CD4-positive, alpha-beta T cell treated with Interleukin-15 for 4 hours (primary cell): ENCODE measurements around the gene DCHS1.

Source experiments
- DNase-seq: peaks from one replicate; pipeline ENCODE4 v3.0.0-alpha.2; 2020; ENCODE audit warnings: low spot score

The DCHS1 gene

DNA sequence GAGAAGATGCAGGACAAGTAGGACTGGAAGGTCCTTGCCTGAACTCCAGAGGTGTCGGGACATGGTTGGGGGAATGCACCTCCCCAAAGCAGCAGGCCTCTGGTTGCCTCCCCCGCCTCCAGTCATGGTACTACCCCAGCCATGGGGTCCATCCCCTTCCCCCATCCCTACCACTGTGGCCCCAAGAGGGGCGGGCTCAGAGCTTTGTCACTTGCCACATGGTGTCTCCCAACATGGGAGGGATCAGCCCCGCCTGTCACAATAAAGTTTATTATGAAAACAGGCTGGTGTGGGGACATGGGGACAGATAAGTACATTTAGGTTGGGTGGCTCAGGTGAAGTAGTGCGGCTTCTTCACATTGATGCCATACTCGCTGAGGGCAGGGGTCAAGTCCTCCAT, 45.0 kb downstream of the DCHS1 start:
- DNase-seq, result no peak

DNA sequence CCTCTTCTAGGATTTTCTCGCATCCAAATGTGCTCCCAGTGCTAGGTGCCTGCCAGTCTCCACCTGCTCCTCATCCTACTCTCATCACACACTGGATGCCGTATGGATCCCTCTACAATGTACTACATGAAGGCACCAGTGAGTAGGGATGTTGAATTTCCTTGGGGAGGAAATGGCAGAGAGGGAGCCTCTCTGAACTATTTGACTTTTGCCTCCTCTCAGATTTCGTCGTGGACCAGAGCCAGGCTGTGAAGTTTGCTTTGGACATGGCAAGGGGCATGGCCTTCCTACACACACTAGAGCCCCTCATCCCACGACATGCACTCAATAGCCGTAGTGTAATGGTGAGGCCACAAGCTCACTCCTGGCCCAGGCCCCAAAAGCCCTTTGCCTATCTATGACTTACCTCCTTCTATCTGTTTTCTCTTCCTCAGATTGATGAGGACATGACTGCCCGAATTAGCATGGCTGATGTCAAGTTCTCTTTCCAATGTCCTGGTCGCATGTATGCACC, 46.0 kb downstream of the DCHS1 start:
- DNase-seq, result no peak

DNA sequence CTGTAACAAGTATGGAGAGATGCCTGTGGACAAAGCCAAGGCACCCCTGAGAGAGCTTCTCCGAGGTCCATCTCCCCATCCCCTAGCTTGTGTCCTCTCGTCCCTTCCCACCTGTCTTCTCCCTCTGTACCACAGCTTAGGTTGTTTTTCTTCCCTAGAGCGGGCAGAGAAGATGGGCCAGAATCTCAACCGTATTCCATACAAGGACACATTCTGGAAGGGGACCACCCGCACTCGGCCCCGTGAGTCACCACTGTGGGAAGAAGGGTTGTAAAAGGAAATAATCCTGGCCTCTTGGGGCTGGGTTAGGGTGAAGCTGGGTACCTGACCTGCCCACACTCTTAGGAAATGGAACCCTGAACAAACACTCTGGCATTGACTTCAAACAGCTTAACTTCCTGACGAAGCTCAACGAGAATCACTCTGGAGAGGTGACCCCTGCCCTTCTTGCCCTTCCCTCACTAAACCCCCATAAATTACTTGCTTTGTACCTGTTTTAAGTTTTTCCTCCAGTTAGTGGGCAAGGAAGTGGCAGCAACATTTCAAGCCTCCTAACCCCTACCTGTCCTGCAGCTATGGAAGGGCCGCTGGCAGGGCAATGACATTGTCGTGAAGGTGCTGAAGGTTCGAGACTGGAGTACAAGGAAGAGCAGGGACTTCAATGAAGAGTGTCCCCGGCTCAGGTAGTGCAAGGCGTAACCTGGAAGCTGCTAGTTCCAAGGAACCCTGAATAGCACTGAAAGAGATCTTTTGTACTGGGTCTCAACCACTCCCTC, 46.7 kb downstream of the DCHS1 start:
- no peak for DNase-seq

DNA sequence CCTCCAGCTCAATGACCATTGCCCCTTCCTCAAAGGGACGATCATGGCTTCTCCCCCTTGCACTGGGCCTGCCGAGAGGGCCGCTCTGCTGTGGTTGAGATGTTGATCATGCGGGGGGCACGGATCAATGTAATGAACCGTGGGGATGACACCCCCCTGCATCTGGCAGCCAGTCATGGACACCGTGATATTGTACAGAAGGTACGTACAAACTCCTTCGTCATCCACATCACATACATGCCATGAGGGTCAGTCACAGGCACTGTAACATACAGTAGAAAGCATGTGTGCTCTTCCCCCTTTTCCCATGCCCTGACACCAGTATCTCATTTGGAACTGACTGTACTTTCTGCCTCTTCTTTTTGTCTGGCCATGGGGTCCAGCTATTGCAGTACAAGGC, 47.6 kb downstream of the DCHS1 start:
- no peak for DNase-seq

- no peak for DNase-seq
Measured at GRCh38 chr11:6607190-6607795, 48.3 kb downstream of the DCHS1 start.

GRCh38 chr11:6606471-6607189, 49.0 kb downstream of the DCHS1 start:
- DNase-seq, result peak; percentile 48

GRCh38 chr11:6604790-6605189, 50.8 kb downstream of the DCHS1 start:
- DNase-seq, result no peak

GRCh38 chr11:6604081-6604626, 51.5 kb downstream of the DCHS1 start:
- DNase-seq, result peak; percentile 67

GRCh38 chr11:6603287-6604080, 52.1 kb downstream of the DCHS1 start, which contains the start of the genes ILK and RRP8:
ILK (plus strand) TSS chr11:6603774; CDS start chr11:6604272, 498 bp downstream.
RRP8 (minus strand) TSS chr11:6603616; CDS start chr11:6603502, 114 bp downstream.
- peak; percentile 94 for DNase-seq

GRCh38 chr11:6602096-6602940, 53.3 kb downstream of the DCHS1 start:
- DNase-seq, result no peak

DNA sequence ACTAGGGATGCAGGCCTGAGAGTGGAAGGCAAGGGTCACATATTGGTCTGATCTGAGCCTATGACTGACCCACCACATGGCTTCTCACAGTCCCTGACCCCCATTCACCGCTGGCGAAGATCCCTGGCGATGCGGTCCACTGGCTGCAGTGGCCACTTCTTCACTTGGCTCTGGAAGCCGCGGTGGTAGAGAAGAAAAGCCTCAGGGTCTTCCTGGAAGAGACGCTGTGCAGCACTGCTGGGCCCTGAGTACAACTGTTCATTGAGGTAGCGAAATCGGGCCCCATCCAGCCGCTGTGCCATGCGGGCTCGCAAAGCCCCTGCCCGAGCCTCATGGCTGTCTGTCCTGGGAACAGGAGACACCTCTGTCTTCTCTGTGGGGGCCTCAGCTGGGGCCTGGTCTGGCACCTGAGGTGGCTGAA, 54.6 kb downstream of the DCHS1 start:
- DNase-seq, result no peak

DNA sequence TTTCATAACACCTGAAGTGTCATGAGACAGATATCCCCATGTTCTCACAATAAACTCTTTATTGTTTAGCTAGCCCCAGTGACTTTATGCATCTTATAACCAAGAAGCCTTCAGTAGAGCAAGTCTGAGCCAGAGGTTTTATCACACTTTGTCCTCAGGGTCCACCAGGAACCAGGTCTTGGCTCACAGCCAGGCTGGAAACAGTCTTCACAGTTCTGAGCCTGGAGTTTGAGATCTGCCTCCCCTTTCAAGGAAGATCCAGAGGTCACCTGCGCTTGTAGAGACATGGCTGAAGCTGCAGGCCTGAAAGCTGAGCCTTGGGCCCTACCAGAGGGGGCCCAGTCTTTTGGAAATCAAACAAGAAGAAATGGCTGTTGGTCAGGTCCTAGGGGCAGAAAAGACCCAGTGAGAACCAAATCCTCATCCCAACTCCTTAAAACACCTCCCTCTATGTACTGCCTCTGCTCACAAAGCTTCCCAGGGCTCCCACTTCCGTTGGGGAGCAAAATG, 55.7 kb downstream of the DCHS1 start:
- DNase-seq, result no peak

DNA sequence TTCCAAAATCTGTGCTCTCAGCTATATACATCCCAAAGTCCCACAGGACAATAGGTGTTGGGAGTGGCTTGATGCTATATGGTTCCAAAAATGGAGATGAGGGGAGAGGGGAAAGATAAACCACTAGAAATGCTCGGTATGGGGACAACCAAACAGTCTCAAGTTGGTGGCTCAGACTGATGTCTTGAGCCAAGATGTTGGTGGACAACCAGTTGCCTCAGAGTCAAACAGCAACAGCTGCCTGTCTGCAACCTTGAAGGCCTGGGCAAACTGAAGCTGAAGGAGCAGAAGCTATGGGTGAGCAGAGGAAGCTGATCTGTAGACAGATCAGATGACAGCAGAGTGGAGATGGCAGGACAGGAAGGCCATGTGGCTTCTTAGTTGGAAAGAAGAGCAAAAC, 56.2 kb downstream of the DCHS1 start:
- DNase-seq, result no peak

DNA sequence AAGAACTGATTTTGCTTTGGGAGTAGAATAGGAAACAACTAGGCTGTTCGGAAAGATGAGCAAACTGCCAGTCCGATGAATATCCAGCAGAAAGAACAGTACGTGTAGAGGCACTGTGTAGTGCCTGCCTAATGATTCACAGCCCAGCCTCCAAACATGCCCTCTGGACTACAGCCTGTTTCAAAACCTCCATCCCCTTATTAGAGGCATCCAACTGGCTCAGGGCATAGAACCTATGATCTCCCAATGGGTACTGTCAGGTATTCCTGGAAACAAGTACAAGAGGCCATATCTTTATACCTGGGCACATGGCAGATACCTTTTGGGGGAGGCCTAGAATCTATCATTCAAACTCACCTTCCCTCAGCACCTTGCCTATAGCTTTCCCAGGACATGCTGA, 57.1 kb downstream of the DCHS1 start:
- DNase-seq, result no peak

DNA sequence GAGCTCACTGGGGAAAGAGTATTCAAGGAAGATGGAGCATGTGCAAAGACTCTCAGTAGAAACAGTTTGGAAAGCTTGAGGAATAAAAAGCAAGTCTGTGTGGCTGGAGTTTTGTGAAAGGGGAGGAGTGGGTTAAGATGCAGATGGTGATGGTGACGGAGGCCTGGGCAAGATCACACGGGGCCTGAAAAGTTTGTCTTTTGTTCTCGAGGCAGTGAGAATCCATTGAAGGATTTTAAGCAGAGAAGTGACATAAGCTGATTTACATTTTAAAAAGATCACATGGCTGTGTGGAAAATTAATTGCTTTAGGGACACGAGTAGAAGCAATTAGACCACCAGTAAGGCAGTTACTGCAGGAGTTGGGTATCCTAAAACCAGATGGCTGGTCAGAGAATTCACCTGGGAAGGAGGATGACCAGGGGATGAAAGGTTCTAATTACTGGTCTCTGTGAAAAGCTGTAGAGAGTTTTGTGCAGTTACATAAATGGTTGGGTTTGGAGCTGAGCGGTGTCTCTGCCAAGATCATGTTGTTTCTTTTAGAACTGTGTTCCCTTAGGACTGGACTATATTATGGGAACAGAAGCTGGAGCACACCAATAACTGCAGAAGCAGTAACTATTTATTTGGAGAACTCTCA, 59.3 kb downstream of the DCHS1 start:
- DNase-seq, result no peak

GRCh38 chr11:6594142-6594768, 61.4 kb downstream of the DCHS1 start:
- no peak for DNase-seq

DNA sequence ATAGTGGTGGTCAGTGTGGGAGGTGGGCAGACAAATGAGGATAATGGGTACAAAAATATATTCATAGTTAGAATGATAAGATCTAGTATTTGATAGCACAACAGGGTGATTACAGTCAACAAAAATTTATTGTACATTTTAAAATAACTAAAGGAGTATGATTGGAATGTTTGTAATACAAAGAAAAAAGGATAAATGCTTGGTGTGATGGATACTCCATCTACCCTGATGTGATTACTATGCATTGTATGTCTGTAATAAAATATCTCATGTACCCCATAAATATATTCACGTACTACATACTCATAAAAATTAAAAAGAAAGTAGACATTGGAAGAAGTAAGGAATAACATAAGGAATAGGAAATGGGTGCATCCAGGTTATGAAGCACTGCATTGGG, 67.6 kb downstream of the DCHS1 start:
- DNase-seq, result no peak

DNA sequence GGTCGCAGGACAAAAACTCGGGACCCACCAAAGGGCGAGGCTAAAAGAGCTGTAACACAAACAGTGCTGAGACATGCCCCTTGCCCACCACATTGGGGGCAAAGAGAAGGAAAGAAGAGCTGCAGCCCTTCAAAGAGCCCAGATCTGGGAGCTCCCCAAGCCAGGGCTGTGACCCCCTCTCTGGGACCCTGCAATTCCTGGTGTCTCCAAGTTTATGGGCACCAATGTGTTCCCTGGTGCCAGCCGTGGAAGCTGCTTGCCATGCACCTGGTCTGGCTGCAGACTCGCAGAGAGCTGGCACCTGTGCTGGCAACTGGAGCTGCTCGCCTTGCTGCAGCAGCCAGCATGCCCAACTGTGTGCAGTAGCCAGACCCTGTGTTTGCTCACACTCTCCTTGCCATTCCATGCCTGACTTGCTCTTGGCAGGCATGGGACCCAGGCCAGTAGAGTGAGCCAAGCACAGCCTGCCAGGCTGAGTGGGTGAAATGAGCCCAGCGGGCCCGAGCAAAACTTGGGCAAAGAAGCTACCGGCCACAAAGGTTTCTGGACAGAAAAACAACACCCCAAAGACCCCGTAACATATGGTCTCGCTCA, 68.2 kb downstream of the DCHS1 start:
- DNase-seq, result no peak
